Stimulated activated CD8-positive, alpha-beta memory T cell treated with anti-CD3 and anti-CD28 coated beads, Interleukin-2, amount 100 ng/mL, for 48 hours (primary cell): ENCODE data around the gene LAIR1.

Experiments used
- DNase-seq, 2 donors: peaks; one replicate each; pipeline ENCODE4 v3.0.0-alpha.2; 2020; ENCODE audit warnings: low read depth in 2 of 2

Gene LAIR1

DNA sequence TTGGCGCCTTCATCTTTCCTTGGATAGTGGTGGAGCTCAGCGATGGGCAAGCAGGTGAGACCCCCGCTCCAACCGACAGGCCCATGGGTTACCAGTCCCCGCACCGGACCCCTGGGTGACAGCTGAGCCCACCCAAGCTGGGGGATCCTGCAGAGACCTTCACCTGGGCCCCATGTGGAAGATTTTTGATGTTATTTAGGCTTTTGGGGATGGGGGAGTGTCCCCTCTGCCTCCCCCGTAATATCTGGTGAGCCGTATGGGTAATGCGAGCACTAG lies 46.8 kb downstream of the LAIR1 start:
- no peak for DNase-seq

DNA sequence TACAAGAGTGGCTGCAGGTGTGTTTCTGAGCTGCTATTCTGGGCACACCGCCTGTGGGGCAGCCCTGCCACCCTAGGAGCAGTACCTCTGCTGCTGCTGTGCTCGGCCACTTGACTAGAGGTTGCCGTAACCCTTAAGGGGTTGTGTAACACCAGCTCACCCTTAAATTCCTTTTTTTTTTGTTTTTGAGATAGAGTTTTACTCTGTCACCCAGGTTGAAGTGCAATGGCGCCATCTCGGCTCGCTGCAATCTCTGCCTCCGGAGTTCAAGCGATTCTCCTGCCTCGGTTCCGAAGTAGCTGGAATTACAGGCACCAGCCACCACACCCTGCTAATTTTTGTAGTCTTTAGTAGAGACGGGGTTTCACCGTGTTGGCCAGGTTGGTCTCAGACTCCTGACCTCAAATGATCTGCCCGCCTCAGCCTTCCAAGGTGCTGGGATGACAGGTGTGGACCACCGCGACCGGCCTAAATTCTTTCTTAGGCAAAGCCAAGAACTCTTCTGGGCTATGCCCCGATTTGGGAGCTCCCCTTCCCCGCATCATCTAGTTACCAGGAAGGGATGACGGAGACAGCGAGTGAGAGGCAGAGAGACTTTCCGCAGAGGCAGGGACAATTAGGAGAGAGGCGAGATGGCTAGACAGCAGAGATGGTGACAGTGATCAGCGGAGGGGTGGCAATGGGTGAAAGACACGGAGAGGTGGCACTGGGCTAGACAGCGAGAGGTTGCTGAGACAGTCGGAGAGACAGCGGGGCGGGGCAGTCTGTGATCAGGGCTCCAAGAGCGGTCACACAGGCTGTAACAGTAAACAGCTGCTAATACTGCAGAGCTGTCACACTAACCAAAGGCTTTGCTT lies 47.4 kb downstream of the LAIR1 start:
- DNase-seq, result no peak

DNA sequence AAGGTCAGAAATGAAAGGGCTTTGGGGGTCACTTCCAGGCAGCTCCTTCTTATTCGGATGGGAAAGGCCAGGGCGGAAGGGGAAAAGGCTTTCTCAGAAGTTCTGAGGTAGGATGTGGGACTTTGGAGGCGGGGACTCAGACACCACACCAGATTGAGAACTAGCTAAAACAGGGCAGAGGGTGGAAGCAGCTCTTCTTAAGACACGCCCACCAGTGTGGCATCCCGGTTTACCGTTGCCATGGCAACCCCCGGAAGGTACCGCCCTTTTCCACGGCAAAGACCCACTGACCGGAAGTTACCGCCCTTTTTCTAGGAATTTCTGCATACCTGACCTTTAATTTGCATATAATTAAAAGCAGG lies 48.0 kb downstream of the LAIR1 start:
- DNase-seq, result no peak

DNA sequence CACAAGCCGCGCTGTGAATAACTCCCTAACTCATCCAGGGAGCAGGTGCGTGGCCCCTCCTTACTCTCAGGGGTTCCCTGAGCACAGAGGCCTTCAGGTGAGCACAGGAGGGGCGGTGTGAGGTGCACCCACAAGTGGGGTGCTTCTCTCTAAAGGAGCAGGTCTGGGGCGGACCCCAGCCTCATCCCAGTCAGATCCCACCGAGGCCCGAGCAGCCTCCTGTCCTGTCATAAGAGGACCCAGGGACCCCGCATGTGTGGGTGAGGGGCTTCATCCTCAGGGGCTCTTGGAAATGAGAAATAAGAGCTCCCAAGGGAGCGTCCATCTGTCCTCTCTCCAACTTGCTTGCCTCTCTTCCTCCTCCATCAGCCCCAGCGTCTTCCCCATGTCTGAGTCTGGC lies 48.8 kb downstream of the LAIR1 start:
- DNase-seq, result no peak

DNA sequence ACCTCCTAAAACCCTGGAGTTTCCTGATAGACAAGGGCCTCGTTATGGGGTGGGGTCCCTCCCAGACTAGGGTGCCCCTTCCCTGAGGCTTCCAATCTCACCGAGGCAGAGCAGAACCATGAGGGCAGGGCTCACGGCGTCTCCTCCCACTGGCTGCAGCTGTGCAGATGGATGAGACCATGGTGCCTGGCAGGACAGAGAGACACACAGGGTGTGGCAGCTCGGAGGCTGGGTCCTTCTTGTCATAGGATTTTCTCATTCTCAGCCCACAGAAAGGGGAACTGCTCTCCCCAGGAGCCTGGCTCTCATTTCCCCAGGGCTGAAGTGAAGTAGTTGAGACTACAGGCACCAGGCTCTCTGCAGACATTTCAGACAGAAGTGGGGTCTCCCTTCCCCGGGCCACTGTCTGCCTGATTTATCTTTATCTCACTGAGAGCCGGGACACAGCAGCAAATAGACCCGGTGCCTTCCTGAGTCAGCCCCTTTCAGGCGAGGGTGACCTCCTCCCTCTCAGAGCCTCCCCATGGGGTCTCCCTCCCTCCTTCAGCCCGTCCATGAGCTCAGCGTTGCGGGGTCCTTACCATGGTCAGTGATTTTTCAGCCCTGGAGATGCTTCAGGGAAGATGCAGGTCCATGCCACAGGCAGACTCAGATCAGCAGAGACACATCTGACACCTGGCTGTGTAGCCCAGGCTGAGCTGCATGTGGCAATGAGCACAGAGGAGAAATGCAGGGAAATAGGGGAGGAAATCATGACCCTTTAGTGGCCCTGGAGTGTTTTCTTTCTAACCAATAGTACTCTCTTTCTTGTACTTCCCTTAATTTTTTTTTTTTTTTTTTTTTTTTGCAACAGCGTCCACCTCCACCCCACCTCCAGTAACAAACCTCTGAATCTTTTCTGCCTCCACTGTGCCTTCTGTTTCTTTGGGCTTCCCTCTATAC lies 52.0 kb downstream of the LAIR1 start, which contains the start of gene LILRA5:
LILRA5 (minus strand) TSS at position 731 of the 942 bp plus-strand sequence; CDS start at position 584, 147 bp downstream.
- no peak for DNase-seq

DNA sequence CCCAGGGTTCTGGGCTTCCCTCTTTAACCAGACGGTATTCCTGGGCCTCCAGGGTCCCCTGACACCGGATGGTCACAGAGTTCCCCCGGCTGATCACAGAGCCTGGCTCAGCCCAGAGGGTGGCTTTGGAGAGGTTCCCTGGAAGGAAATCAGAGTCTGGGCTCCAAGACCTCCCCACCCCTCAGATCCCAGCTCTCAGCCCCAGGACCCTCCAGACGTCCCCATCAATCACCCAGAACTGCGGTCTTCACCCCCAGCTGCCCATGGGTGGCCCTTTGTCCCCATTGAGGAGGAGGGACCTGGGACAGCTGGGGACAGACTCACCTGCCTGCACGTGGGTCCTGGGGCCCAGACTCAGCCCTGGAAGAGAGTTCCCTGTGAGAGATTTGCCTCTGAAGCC lies 52.7 kb downstream of the LAIR1 start:
- no peak for DNase-seq

DNA sequence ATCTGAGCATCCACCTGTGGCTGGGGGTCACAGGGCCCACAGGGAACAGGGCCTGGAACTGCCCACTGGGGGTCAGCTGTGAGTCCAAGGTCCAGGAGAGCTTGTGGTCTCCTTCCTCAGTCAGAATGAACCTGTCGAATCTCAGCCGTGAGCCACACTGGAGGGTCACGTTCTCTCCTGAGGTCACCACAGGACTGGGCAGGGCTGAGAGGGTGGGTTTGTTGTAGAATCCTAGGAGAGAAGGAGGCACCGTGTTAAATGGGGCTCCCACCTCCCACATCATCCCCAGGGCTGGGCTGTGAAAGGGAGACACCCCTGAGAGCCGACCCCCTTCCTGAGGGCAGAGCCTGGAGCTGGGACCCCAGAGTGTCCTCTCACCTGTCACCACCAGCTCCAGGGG lies 53.2 kb downstream of the LAIR1 start:
- no peak for DNase-seq

DNA sequence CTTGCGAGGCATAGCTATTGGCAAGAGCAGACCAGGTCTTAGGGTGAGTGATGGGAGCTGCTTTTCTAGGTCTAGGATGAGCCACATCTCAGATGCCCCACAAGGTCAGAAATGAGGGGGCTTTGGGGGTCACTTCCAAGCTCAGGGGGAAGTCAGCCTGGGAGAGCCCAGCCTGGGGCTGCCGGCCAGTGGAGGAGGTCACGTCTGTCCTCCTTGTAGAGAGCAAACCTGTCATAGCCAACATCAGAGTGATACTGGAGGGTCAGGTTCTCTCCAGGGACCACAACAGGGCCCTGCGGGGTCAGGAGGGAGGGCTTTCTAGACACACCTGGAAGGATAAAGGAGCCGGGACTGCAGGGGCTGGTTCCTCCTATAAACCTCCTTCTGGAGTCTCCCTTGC lies 54.2 kb downstream of the LAIR1 start:
- DNase-seq, result no peak

DNA sequence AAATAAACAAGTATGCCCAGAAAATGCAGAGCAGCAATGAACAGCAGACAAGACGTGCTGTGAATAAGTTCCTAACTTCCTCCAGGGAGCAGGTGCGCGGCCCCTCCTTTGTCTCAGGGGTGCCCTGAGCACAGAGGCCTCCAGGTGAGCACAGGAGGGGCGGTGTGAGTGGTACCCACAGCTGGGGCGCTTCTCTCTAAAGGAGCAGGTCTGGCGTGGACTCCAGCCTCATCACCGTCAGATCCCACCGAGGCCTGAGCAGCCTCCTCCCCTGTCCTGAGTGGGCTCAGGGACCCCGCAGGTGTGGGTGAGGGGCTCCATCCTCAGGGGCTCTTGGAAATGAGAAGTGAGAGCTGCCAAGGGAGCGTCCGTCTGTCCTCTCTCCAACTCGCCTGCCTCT lies 54.9 kb downstream of the LAIR1 start:
- DNase-seq, result no peak

DNA sequence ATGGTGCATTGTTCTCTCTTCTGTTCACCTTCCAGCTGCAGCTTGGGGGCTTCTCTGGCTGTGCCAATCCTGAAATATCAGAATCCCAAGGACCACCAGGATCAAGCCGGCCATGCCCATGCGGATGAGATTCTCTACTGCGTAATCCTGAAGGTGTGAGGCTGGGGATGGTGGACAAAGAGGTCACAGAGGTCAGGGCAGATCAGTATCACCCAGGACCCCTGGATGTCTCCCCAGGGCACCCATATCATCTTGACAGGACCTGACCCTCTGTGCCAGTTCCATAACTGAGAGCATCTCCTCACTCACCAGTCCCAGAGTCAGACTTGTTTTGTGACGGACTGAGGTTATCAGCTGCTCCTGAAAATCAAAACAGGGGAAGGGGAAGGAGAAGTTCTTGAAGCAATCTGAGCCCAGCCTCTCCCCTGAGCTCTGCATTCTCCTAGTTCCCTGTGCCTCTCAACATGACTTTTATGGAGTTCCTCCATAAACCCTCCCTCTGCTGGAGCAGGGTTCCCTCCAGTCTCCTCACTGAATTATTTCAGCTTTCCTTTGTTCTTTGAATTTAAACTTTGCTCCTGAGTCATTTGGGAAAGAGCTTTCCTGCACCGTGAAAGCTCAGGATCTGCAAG lies 57.2 kb downstream of the LAIR1 start:
- DNase-seq, result no peak

DNA sequence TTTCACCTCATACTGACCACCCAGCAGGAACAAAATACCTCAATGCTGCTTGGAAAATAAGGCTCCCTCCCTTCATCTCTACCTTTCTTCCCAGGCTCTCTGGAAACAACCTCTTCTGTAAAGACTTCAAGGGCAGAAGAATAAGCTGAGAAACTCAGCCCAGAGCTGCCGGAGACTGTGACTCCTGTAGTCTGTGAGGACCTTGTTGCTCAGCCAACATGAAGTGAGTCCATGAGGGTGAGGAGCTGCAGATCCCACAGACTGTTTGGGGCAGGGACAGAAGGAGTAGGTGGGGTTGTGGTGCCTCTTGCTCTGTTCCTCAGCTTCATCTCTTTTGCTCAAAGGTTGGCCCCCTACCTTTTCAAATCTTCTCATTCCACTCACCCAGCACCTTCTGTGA lies 59.6 kb downstream of the LAIR1 start:
- DNase-seq, result no peak

DNA sequence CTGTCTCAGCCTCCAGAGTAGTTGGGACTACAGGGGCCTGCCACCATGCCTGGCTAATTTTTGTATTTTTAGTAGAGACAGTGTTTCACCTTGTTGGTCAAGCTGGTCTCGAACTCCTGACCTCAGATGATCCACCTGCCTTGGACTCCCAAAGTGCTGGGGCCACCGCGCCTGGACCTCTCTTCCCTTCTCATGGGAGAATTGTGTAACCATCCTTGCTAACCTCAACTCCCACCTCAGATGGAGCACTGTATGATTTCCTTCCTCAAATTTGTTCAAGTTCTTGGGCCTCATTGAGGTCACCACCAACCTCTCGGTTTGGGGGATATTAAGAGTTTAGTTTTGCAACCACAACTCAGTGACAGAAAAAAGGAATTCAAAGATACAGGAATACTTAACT lies 62.5 kb downstream of the LAIR1 start:
- DNase-seq, result no peak
